ENCODE data around the gene ZNF81. TPM values are rescaled to one million over a fixed set of nuclear protein-coding genes. Genes with fewer than 3 reads are reported as not detected.
"Not testable (repeated sequence)": the region's sequence is repeated elsewhere in the genome, so short reads cannot be mapped to it uniquely, and the experiment has no call there.

ZNF81 gene
- total and polyA plus RNA-seq, 2 of the 4 experiments (the other 2 are of a cell fraction) = 2.1 to 4.5 TPM

GRCh38 chrX:47941423-47941822 lies 104.7 kb downstream of the ZNF81 start:
- H3K23ac ChIP-seq (ENCODE audit: low read depth, low read length) = no peak overlapping the region
- WGBS, 2 experiments (ENCODE audit: extremely low coverage in 2 of 2, insufficient read length in 1 of 2) = no CpG with 5 or more reads among the region's 4 CpGs
- dilution Hi-C loops (cut with HindIII; ENCODE audit: low sequenced_read_pairs, unreplicated experiment) (no loop called here), intact Hi-C loops (cut with micrococcal nuclease) (no loop called here), in situ Hi-C loops (cut with MboI; ENCODE audit: low sequenced_read_pairs) (no loop called here)
- no peak overlapping the region for H2AK9ac ChIP-seq (replicated peaks; ENCODE audit: low read depth, low read length, poor library complexity)
- no peaks in the 10 kb centered on the region for H3K36me3 ChIP-seq (ENCODE audit: control insufficient read depth, insufficient read depth, low read length)
- H3K4me2 ChIP-seq (ENCODE audit: low read depth, low read length) = no peak overlapping the region
- BruUV-seq (replicated peaks) = no TSS peak
- H2AFZ ChIP-seq (replicated peaks; ENCODE audit: low read length, poor library complexity) = no peak overlapping the region
- no peak overlapping the region for H4K5ac ChIP-seq (ENCODE audit: low read depth, low read length)
- H3K56ac ChIP-seq (ENCODE audit: extremely low read depth, insufficient read depth, low read length) = no peak overlapping the region
- no peak overlapping the region for H2BK5ac ChIP-seq (ENCODE audit: low read depth, low read length, poor library complexity, severe bottlenecking)
- H3K27me3 ChIP-seq (ENCODE audit: control insufficient read depth, insufficient read depth, low read length) = no peaks in the 10 kb centered on the region
- ChIA-PET POLR2A (ENCODE audit: unreplicated experiment) (interaction anchor here (0.5 kb wide), 1 partner anchor 10 kb away, joined by 6 read pairs; no protein-coding TSS in a partner anchor), CTCF (no interaction called here)
- no peak overlapping the region for H3K18ac ChIP-seq (ENCODE audit: low read depth, low read length)
- no peak overlapping the region for H3K4ac ChIP-seq (ENCODE audit: low read depth, low read length)
- H3K9ac ChIP-seq (ENCODE audit: low read depth, low read length) = no peak overlapping the region
- no peaks in the 10 kb centered on the region for H3K9me3 ChIP-seq (ENCODE audit: control insufficient read depth, insufficient read depth, low read length)
- no peaks in the 10 kb centered on the region for H3K9me1 ChIP-seq (ENCODE audit: insufficient read depth, low read length)
- no peak overlapping the region for H4K91ac ChIP-seq (ENCODE audit: insufficient read depth, low read depth, low read length)
- no peaks in the 10 kb centered on the region for H3K4me1 ChIP-seq (ENCODE audit: control insufficient read depth, insufficient read depth, low read length)
- ATAC-seq (ENCODE audit: low read depth) (no peak), DNase-seq (no peak)
- H3K4me3 ChIP-seq (ENCODE audit: insufficient read depth, low read depth, low read length) = no peak overlapping the region
- TF ChIP-seq CTCF (conservative IDR thresholded peaks at IDR 0.05; ENCODE audit: low read depth, low read length) (no peak), CHD1 (IDR thresholded peaks at IDR 0.05; ENCODE audit: low read depth, low read length) (no peak), MAZ (IDR thresholded peaks at IDR 0.05; ENCODE audit: borderline replicate concordance, low read depth, low read length) (no peak), SMC3 (IDR thresholded peaks at IDR 0.05; ENCODE audit: low read depth, low read length) (no peak), MXI1 (IDR thresholded peaks at IDR 0.05; ENCODE audit: borderline replicate concordance, low read depth, low read length) (no peak)
- H3K79me1 ChIP-seq (ENCODE audit: low read depth in 1 of 2, low read length in 2 of 2) = no peaks in the 10 kb centered on the region
- no peak overlapping the region for H2BK15ac ChIP-seq (ENCODE audit: low read depth, low read length)
- H2AK5ac ChIP-seq (ENCODE audit: low read depth, low read length) = no peak overlapping the region
- no peak overlapping the region for H4K8ac ChIP-seq (ENCODE audit: low read depth in 2 of 2, low read length in 2 of 2)
- no peak overlapping the region for H2BK120ac ChIP-seq (ENCODE audit: low read depth, low read length)
- no peak overlapping the region for H3K27ac ChIP-seq (ENCODE audit: insufficient read depth, low read length)
- H2BK20ac ChIP-seq (ENCODE audit: low read depth, low read length) = no peak overlapping the region
- H4K20me1 ChIP-seq (ENCODE audit: insufficient read depth, low read length) = no peaks in the 10 kb centered on the region
- no peak overlapping the region for H3K14ac ChIP-seq (replicated peaks; ENCODE audit: low read depth, low read length)

GRCh38 chrX:47955295-47955694 lies 118.6 kb downstream of the ZNF81 start:
- H2BK20ac ChIP-seq (ENCODE audit: low read depth, low read length); H2BK120ac ChIP-seq (ENCODE audit: low read depth, low read length); H3K27ac ChIP-seq (ENCODE audit: insufficient read depth, low read length); ATAC-seq (ENCODE audit: low read depth); H3K9me1 ChIP-seq (ENCODE audit: insufficient read depth, low read length); H3K56ac ChIP-seq (ENCODE audit: extremely low read depth, insufficient read depth, low read length); H3K9ac ChIP-seq (ENCODE audit: low read depth, low read length); H4K5ac ChIP-seq (ENCODE audit: low read depth, low read length); H4K8ac ChIP-seq (ENCODE audit: low read depth in 2 of 2, low read length in 2 of 2); H2AK9ac ChIP-seq (replicated peaks; ENCODE audit: low read depth, low read length, poor library complexity); H3K4me1 ChIP-seq (ENCODE audit: control insufficient read depth, insufficient read depth, low read length); H4K20me1 ChIP-seq (ENCODE audit: insufficient read depth, low read length); H2BK15ac ChIP-seq (ENCODE audit: low read depth, low read length); H2BK5ac ChIP-seq (ENCODE audit: low read depth, low read length, poor library complexity, severe bottlenecking); dilution Hi-C loops (cut with HindIII; ENCODE audit: low sequenced_read_pairs, unreplicated experiment); CTCF ChIA-PET; in situ Hi-C loops (cut with MboI; ENCODE audit: low sequenced_read_pairs); H4K91ac ChIP-seq (ENCODE audit: insufficient read depth, low read depth, low read length); H3K79me1 ChIP-seq (ENCODE audit: low read depth in 1 of 2, low read length in 2 of 2); H3K4me3 ChIP-seq (ENCODE audit: insufficient read depth, low read depth, low read length); BruUV-seq (replicated peaks); H2AK5ac ChIP-seq (ENCODE audit: low read depth, low read length); H3K18ac ChIP-seq (ENCODE audit: low read depth, low read length); H3K4me2 ChIP-seq (ENCODE audit: low read depth, low read length); H3K36me3 ChIP-seq (ENCODE audit: control insufficient read depth, insufficient read depth, low read length); intact Hi-C loops (cut with micrococcal nuclease); H2AFZ ChIP-seq (replicated peaks; ENCODE audit: low read length, poor library complexity); H3K4ac ChIP-seq (ENCODE audit: low read depth, low read length); H3K14ac ChIP-seq (replicated peaks; ENCODE audit: low read depth, low read length); H3K27me3 ChIP-seq (ENCODE audit: control insufficient read depth, insufficient read depth, low read length); POLR2A ChIA-PET (ENCODE audit: unreplicated experiment); H3K23ac ChIP-seq (ENCODE audit: low read depth, low read length); DNase-seq: not testable (repeated sequence)
- peaks cover 12% of the 10 kb centered on the region; the same call in 1 of the 2 replicates for H3K9me3 ChIP-seq (ENCODE audit: control insufficient read depth, insufficient read depth, low read length)
- WGBS, 2 experiments (ENCODE audit: extremely low coverage in 2 of 2, insufficient read length in 1 of 2) = no CpG with 5 or more reads among the region's 7 CpGs
